ENCODE results near the gene CTNND2. TPM values are rescaled to one million over a fixed set of nuclear protein-coding genes. Genes with fewer than 3 reads are reported as not detected.

The CTNND2 gene
- polyA plus RNA-seq, 1 of the 3 experiments (the other 2 are of a cell fraction): not detected

GRCh38 chr5:11398728-11399127 is 505.5 kb downstream of the CTNND2 start (continued):
- TF ChIP-seq IRF3 (IDR thresholded peaks at IDR 0.05; ENCODE audit: low read depth, low read length) (no peak), YY1 (IDR thresholded peaks at IDR 0.05; ENCODE audit: low read depth) (no peak)

GRCh38 chr5:11397549-11397948 is 506.7 kb downstream of the CTNND2 start:
- Histone ChIP-seq H3K4me1 (ENCODE audit: control insufficient read depth in 1 of 2, insufficient read depth in 2 of 2, low read depth in 1 of 2, low read length in 1 of 2) (no peaks in the 10 kb centered on the region), H3K27ac (ENCODE audit: low read depth in 2 of 2, low read length in 1 of 2) (no peak overlapping the region), H2AFZ (ENCODE audit: low read depth) (no peak overlapping the region), H3K79me2 (ENCODE audit: insufficient read depth) (no peaks in the 10 kb centered on the region), H3K9me3 (no peaks in the 10 kb centered on the region), H3K4me3 (ENCODE audit: low read depth in 2 of 2, low read length in 1 of 2) (no peak overlapping the region), H3K9me2 (no peaks in the 10 kb centered on the region), H3K27me3 (ENCODE audit: insufficient read depth) (no peaks in the 10 kb centered on the region), H3K9ac (no peak overlapping the region), H3K4me2 (no peak overlapping the region), H3F3A (replicated peaks; ENCODE audit: insufficient read depth) (no peaks in the 10 kb centered on the region), H4K20me1 (ENCODE audit: insufficient read depth) (no peaks in the 10 kb centered on the region), H3K36me3 (replicated peaks in 1 of 2; ENCODE audit: control insufficient read depth in 1 of 2, insufficient read depth in 2 of 2, low read length in 1 of 2) (no peaks in the 10 kb centered on the region)
- POLR2A ChIA-PET: no interaction called here
- 39% methylated on average over 8 of the region's 8 CpGs for WGBS (ENCODE audit: low lambda C conversion rate)
- CTCF ChIA-PET: no interaction called here
- no peak for DNase-seq
- TF ChIP-seq USF2 (IDR thresholded peaks at IDR 0.05; ENCODE audit: borderline replicate concordance, low read depth, low read length) (no peak), CTCF (IDR thresholded peaks at IDR 0.05) (no peak), JUND (IDR thresholded peaks at IDR 0.05) (no peak), POLR2AphosphoS5 (IDR thresholded peaks at IDR 0.05; ENCODE audit: low read depth, low read length) (no peak), RAD21 (IDR thresholded peaks at IDR 0.05; ENCODE audit: low read length) (no peak), EP300 (IDR thresholded peaks at IDR 0.05; ENCODE audit: borderline replicate concordance in 1 of 2, low read depth in 1 of 2, low read length in 1 of 2) (no peak), GATA2 (CRISPR knock-in tag; IDR thresholded peaks at IDR 0.05) (no peak), RCOR1 (IDR thresholded peaks at IDR 0.05; ENCODE audit: low read length) (no peak), REST (IDR thresholded peaks at IDR 0.05; ENCODE audit: low read depth, low read length) (no peak), NRF1 (IDR thresholded peaks at IDR 0.05; ENCODE audit: low read depth, low read length) (no peak), GABPA (IDR thresholded peaks at IDR 0.05; ENCODE audit: low read depth) (no peak), FOXM1 (IDR thresholded peaks at IDR 0.05; ENCODE audit: low read depth) (no peak), SMC3 (IDR thresholded peaks at IDR 0.05; ENCODE audit: low read depth, low read length) (no peak)

Measured in SK-N-SH (cell line).